ENCODE measurements around the gene GPR62.

Gene GPR62

GRCh38 chr3:51955175-51955892 lies at the start of gene GPR62:
Gene GPR62 (plus strand): TSS chr3:51955381. CDS start chr3:51955653, 272 bp downstream.
- no peak for TF ChIP-seq CTCF (IDR thresholded peaks at IDR 0.05)
- DNase-seq, result no peak
- Histone ChIP-seq H3K27me3 (no peaks in the 10 kb centered on the region), H3K9me3 (no peaks in the 10 kb centered on the region), H3K4me3 (peak within 1 kb of the TSS; percentile 47 to 54), H3K4me1 (peaks cover 0 to 18% (median 16%) of the 10 kb centered on the region in 4 donors), H3K36me3 (peaks cover 0 to 32% (median 19%) of the 10 kb centered on the region in 3 donors), H3K27ac (peak within 1 kb of the TSS; percentile 69 to 87)
- intact Hi-C loops (cut with DNase I; ENCODE audit: low total_unique reads), result no loop called here

GRCh38 chr3:51908026-51908425 lies 47.2 kb upstream of the GPR62 start:
- no peak overlapping the region for H3K4me3 ChIP-seq
- no peaks in the 10 kb centered on the region for H3K36me3 ChIP-seq
- H3K27ac ChIP-seq, result no peak overlapping the region
- no peak for DNase-seq
- peaks cover 0 to 15% (median 0%) of the 10 kb centered on the region in 3 donors for H3K9me3 ChIP-seq
- intact Hi-C loops (cut with DNase I; ENCODE audit: low total_unique reads), result no loop called here
- TF ChIP-seq CTCF (IDR thresholded peaks at IDR 0.05), result no peak
- H3K27me3 ChIP-seq, result no peaks in the 10 kb centered on the region
- H3K4me1 ChIP-seq, result no peaks in the 10 kb centered on the region

GRCh38 chr3:51916418-51916817 lies 38.8 kb upstream of the GPR62 start:
- Histone ChIP-seq H3K4me1 (no peaks in the 10 kb centered on the region), H3K27me3 (peaks cover 0 to 3% of the 10 kb centered on the region in 2 donors), H3K4me3 (no peak overlapping the region), H3K36me3 (no peaks in the 10 kb centered on the region), H3K9me3 (no peaks in the 10 kb centered on the region), H3K27ac (no peak overlapping the region)
- no peak for DNase-seq
- intact Hi-C loops (cut with DNase I; ENCODE audit: low total_unique reads), result no loop called here
- no peak for TF ChIP-seq CTCF (IDR thresholded peaks at IDR 0.05)

- no peaks in the 10 kb centered on the region for H3K36me3 ChIP-seq
- H3K4me1 ChIP-seq, result no peaks in the 10 kb centered on the region
- TF ChIP-seq CTCF (IDR thresholded peaks at IDR 0.05), result no peak
- intact Hi-C loops (cut with DNase I; ENCODE audit: low total_unique reads), result no loop called here
- H3K4me3 ChIP-seq, result no peak overlapping the region
- H3K27me3 ChIP-seq, result peaks cover 0 to 3% of the 10 kb centered on the region in 2 donors
- no peaks in the 10 kb centered on the region for H3K9me3 ChIP-seq
- DNase-seq, result no peak
- H3K27ac ChIP-seq, result no peak overlapping the region
Measured at GRCh38 chr3:51921081-51921578, 34.1 kb upstream of the GPR62 start.

- no peaks in the 10 kb centered on the region for H3K9me3 ChIP-seq
- no peaks in the 10 kb centered on the region for H3K27me3 ChIP-seq
- intact Hi-C loops (cut with DNase I; ENCODE audit: low total_unique reads), result no loop called here
- H3K4me3 ChIP-seq, result no peak overlapping the region
- no peaks in the 10 kb centered on the region for H3K4me1 ChIP-seq
- H3K27ac ChIP-seq, result no peak overlapping the region
- H3K36me3 ChIP-seq, result peaks cover 0 to 13% (median 1%) of the 10 kb centered on the region in 3 donors
- no peak for DNase-seq
- TF ChIP-seq CTCF (IDR thresholded peaks at IDR 0.05), result no peak
Measured at GRCh38 chr3:51927061-51927977, 27.9 kb upstream of the GPR62 start.
